Liver (tissue), 3 donors: ENCODE measurements around the gene SLC8A1.

Experiments
- FOXA1 ChIP-seq: IDR thresholded peaks from 2 replicates; pipeline ENCODE4 v1.6.1; 2016; ENCODE audit warnings: antibody characterized with exemption
- HNF4A ChIP-seq, 2 donors: conservative IDR thresholded peaks; 2 replicates each; pipeline ENCODE4 v1.6.1; 2016; ENCODE audit warnings: antibody characterized with exemption in 2 of 2, mild to moderate bottlenecking in 2 of 2
- JUND ChIP-seq, 2 donors: IDR thresholded peaks; 2 replicates each; pipeline ENCODE4 v1.6.1; 2016; ENCODE audit warnings: antibody characterized with exemption in 2 of 2
- SP1 ChIP-seq: IDR thresholded peaks from 2 replicates; pipeline ENCODE4 v1.6.1; 2018; ENCODE audit warnings: antibody characterized with exemption, mild to moderate bottlenecking
- TAF1 ChIP-seq: conservative IDR thresholded peaks from 2 replicates; pipeline ENCODE4 v1.6.1; 2016; ENCODE audit warnings: antibody characterized with exemption, mild to moderate bottlenecking
- YY1 ChIP-seq: IDR thresholded peaks from 2 replicates; pipeline ENCODE4 v1.6.1; 2016; ENCODE audit warnings: antibody characterized with exemption, mild to moderate bottlenecking
- TF ChIP-seq, protein P1 (sequence below): fragments of 150-350 bp; IDR thresholded peaks from 2 replicates; pipeline ENCODE4 v1.5.1; 2017; ENCODE audit warnings: improper control_type of control experiment, low read depth, low read length; ENCODE audit not compliant: missing input control
- donor health status: healthy.
- donor health status: healthy.

DNA sequence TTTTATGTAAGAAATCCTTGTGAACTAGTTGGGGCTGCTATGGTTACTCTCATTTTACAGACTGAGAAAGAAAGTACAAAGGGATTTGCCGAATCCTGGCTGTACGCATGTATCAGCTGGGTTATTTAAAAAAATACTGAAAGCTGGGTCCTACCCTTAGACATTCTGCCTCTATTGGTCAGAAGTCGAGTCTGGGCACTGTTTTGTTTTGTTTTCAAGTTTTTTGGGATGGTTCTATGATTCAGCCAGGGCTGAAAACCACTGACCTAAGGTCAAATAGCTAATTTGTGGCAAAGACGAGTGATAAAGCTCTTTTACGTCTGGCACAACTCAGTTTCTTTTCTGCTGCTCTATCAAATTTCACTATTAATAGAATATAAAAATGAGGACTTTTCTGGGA, 5.9 kb upstream of the SLC8A1 start:
- TF ChIP-seq, protein P1, sequence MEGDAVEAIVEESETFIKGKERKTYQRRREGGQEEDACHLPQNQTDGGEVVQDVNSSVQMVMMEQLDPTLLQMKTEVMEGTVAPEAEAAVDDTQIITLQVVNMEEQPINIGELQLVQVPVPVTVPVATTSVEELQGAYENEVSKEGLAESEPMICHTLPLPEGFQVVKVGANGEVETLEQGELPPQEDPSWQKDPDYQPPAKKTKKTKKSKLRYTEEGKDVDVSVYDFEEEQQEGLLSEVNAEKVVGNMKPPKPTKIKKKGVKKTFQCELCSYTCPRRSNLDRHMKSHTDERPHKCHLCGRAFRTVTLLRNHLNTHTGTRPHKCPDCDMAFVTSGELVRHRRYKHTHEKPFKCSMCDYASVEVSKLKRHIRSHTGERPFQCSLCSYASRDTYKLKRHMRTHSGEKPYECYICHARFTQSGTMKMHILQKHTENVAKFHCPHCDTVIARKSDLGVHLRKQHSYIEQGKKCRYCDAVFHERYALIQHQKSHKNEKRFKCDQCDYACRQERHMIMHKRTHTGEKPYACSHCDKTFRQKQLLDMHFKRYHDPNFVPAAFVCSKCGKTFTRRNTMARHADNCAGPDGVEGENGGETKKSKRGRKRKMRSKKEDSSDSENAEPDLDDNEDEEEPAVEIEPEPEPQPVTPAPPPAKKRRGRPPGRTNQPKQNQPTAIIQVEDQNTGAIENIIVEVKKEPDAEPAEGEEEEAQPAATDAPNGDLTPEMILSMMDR: no peak
- TF ChIP-seq SP1 (no peak), FOXA1 (no peak), HNF4A (conservative IDR thresholded peaks at IDR 0.05) (no peak), YY1 (no peak), JUND (IDR thresholded peaks at IDR 0.05) (no peak), TAF1 (no peak)
